ENCODE measurements around the gene FUT7.

DNA sequence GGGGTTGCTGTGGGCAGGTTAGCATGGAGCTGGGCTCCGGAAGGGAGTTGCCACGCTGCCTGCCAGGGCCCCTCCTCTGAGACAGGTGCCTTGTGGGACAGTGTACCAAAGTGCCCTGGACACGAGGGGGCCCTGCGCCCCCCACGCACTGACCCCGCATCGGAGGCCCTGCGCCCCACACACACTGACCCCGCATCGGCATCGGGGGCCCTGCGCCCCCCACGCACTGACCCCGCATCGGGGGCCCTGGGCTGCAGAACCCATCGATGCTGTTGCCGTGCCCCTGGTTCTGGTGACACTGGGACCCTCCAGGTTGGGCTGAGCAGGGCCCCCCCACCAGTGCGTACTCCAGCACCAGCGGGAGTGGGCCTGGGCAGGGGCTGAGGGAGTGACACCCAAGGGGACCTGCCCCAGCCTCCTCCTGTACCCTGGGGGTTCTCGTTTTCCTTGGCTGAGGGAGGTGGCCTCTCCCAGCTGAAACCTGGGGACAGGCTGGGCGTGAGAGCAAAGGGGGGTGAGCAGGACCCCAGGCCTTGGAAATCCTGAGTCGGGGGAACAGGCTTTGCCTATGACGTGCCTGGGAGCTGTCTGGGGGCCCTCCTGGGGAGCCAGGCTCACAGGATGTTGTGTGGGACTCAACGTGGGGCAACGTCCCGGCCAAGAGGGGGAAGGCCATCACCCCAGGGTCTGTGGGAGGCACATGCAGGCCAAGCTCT lies 31.6 kb upstream of the FUT7 start:
- no peak for TF ChIP-seq POLR2A (IDR thresholded peaks at IDR 0.05)
- TF ChIP-seq, protein P1, sequence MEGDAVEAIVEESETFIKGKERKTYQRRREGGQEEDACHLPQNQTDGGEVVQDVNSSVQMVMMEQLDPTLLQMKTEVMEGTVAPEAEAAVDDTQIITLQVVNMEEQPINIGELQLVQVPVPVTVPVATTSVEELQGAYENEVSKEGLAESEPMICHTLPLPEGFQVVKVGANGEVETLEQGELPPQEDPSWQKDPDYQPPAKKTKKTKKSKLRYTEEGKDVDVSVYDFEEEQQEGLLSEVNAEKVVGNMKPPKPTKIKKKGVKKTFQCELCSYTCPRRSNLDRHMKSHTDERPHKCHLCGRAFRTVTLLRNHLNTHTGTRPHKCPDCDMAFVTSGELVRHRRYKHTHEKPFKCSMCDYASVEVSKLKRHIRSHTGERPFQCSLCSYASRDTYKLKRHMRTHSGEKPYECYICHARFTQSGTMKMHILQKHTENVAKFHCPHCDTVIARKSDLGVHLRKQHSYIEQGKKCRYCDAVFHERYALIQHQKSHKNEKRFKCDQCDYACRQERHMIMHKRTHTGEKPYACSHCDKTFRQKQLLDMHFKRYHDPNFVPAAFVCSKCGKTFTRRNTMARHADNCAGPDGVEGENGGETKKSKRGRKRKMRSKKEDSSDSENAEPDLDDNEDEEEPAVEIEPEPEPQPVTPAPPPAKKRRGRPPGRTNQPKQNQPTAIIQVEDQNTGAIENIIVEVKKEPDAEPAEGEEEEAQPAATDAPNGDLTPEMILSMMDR (IDR thresholded peaks at IDR 0.05): no peak

Data from lower leg skin (tissue), 3 donors.